ENCODE data around the gene PADI4. TPM values are rescaled to one million over a fixed set of nuclear protein-coding genes. Genes with fewer than 3 reads are reported as not detected.
"Not testable (repeated sequence)": the region's sequence is repeated elsewhere in the genome, so short reads cannot be mapped to it uniquely, and the experiment has no call there.

PADI4 gene
- total RNA-seq, 3 donors from 2014 or later = 0.08 to 0.71 (median 0.66) TPM

DNA sequence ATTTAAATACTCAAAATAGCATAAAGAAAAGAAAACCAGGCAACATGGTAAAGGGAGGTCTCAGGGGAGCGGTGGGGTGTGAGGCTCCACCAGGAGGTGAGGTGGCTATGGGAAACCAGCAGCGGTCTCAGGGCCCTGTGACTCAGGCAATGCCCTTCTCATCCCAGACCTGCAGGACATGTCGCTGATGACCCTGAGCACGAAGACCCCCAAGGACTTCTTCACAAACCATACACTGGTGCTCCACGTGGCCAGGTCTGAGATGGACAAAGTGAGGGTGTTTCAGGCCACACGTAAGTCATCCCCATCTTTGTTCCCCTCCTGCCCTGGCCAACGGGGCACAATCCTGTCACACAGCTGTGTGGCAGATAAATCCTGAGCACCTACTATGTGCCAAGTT is 31.5 kb downstream of the PADI4 start:
- H3K9me3 Mint-ChIP-seq = no peaks in the 10 kb centered on the region
- no peak for DNase-seq
- ATAC-seq = no peak
- H3K27me3 Mint-ChIP-seq (ENCODE audit: low read depth) = peaks cover 15% of the 10 kb centered on the region
- H3K4me3 Mint-ChIP-seq = no peak overlapping the region
- H3K36me3 Mint-ChIP-seq (ENCODE audit: insufficient read depth) = no peaks in the 10 kb centered on the region
- H3K4me1 Mint-ChIP-seq (ENCODE audit: low read depth) = peaks cover 4% of the 10 kb centered on the region

DNA sequence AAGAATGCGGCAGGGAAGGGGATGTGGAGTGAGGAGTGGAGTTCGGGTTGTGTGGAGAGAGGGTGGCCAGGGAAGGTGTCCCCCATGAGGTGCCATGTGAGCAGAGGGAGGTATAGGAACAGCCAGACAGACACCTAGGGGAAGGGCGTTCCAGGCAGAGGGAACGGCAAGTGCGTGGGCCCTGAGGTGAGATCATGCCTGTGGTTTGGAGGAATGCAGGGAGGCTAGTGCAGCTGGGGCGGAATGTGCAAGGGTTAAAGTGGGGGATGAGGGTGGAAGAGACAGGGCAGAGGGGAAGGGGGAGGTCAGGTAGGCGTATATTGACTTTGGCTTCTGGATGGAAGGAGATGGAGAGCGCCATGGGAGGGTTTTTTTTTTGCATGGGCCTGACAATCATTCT is 32.4 kb downstream of the PADI4 start:
- Mint-ChIP-seq H3K4me1 (ENCODE audit: low read depth) (peaks cover 4% of the 10 kb centered on the region), H3K27me3 (ENCODE audit: low read depth) (peaks cover 12% of the 10 kb centered on the region), H3K4me3 (no peak overlapping the region), H3K9me3 (no peaks in the 10 kb centered on the region), H3K36me3 (ENCODE audit: insufficient read depth) (no peaks in the 10 kb centered on the region)
- DNase-seq = no peak
- ATAC-seq = no peak

DNA sequence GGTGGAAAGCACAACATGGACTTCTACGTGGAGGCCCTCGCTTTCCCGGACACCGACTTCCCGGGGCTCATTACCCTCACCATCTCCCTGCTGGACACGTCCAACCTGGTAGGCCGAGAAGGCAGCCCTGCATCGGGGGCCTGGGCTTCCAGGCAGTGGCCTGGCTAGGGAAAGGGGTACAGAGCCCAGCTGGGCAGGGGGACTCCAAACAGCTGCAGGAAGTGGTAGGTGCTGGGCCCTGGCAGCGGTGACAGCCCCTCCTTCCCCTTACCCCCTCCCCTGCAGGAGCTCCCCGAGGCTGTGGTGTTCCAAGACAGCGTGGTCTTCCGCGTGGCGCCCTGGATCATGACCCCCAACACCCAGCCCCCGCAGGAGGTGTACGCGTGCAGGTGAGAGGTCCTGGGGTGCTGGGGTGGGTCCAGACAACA is 34.0 kb downstream of the PADI4 start:
- H3K9me3 Mint-ChIP-seq = no peaks in the 10 kb centered on the region
- H3K4me3 Mint-ChIP-seq = no peak overlapping the region
- H3K27me3 Mint-ChIP-seq (ENCODE audit: low read depth) = peaks cover 6% of the 10 kb centered on the region
- ATAC-seq (no peak), DNase-seq (no peak)
- H3K36me3 Mint-ChIP-seq (ENCODE audit: insufficient read depth) = no peaks in the 10 kb centered on the region
- no peaks in the 10 kb centered on the region for H3K4me1 Mint-ChIP-seq (ENCODE audit: low read depth)

DNA sequence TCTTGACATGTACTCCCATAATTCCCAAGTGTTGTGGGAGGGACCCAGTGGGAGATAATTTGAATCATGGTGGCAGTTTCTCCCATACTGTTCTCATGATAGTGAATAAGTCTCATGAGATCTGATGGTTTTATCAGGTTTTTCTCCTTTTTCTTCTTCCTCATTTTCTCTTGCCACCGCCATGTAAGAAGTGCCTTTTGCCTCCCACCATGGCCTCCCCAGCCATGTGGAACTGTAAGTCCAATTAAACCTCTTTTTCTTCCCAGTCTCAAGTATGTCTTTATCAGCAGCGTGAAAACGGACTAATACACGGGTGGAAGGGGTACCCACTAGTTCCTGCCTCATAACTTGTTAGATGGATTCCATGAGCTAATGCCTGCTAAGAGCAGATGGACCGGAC is 37.5 kb downstream of the PADI4 start:
- H3K9me3 Mint-ChIP-seq; H3K4me3 Mint-ChIP-seq; H3K36me3 Mint-ChIP-seq (ENCODE audit: insufficient read depth); ATAC-seq; H3K4me1 Mint-ChIP-seq (ENCODE audit: low read depth); DNase-seq: not testable (repeated sequence)
- H3K27me3 Mint-ChIP-seq (ENCODE audit: low read depth) = peaks cover 14% of the 10 kb centered on the region

DNA sequence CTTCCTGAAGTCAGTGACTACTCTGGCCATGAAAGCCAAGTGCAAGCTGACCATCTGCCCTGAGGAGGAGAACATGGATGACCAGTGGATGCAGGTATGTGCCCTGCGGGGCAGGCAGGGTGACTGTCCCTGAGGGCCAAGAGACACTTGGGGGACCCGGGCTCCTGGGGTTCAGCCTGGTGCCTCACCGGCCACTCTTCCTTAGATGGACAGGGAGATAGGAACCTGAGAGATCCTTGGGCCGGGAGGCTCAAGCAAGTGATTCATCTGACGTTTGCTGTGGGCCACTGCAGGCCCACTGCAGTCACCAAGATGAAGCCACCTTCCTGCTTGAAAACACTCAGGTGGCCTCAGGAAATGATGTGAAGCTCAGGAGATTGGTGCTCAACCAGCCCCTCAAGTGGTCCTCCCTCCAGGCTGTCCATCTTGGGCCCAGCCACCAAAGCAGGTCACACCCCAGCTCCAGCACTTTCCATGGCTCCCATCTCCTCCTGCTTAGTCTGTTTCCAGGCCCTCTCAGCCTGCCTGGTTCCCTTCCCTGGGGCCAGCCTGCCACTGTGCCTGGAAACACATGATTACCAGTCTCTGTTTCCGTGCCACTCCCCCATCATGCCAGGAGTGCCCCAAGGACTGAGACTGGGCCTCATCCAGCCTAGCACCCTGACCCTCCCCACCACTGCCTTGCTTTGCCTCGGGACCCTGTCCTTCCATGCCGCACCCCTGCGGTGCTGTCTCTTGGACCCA is 38.2 kb downstream of the PADI4 start:
- no peak overlapping the region for H3K4me3 Mint-ChIP-seq
- ATAC-seq (no peak), DNase-seq (no peak)
- H3K36me3 Mint-ChIP-seq (ENCODE audit: insufficient read depth) = no peaks in the 10 kb centered on the region
- peaks cover 12% of the 10 kb centered on the region for H3K27me3 Mint-ChIP-seq (ENCODE audit: low read depth)
- no peaks in the 10 kb centered on the region for H3K4me1 Mint-ChIP-seq (ENCODE audit: low read depth)
- H3K9me3 Mint-ChIP-seq = no peaks in the 10 kb centered on the region

DNA sequence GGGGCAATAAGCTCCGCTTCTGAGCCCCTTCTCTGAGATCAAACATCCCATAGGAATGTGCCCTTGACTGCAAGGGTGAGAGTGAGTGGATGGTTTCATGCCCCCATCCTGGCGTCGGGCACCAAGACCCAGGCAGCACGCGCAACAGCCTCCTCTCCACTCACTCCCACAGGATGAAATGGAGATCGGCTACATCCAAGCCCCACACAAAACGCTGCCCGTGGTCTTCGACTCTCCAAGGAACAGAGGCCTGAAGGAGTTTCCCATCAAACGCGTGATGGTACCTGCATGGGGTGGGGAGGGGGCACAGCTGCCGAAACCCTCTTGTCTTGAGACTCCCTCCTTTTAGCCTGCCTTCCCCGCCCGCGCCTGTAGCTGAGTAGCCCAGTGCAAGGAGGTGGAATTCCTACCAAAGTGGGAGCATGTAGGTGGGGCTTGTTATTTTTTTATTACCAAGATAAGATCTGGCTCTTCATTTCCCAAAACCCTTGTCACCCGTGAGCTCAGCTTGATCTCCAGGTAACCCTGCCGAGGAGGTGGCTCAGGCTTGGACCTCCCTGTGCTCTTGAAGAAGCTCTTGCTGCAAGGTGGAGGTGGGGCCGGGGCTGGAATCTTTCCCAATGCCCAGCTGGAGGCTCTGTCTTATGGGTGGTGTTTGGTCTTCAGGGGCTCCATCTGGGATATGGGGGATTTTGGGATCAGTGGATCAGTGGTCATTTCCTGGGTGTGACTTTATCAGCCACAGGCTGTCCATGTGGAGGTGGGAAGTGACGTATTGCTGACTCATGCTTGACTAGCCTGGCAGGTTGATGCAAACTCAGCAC is 40.0 kb downstream of the PADI4 start:
- no peaks in the 10 kb centered on the region for H3K4me1 Mint-ChIP-seq (ENCODE audit: low read depth)
- peaks cover 11% of the 10 kb centered on the region for H3K27me3 Mint-ChIP-seq (ENCODE audit: low read depth)
- no peak for ATAC-seq
- no peaks in the 10 kb centered on the region for H3K36me3 Mint-ChIP-seq (ENCODE audit: insufficient read depth)
- no peak for DNase-seq
- no peaks in the 10 kb centered on the region for H3K9me3 Mint-ChIP-seq
- H3K4me3 Mint-ChIP-seq = no peak overlapping the region

DNA sequence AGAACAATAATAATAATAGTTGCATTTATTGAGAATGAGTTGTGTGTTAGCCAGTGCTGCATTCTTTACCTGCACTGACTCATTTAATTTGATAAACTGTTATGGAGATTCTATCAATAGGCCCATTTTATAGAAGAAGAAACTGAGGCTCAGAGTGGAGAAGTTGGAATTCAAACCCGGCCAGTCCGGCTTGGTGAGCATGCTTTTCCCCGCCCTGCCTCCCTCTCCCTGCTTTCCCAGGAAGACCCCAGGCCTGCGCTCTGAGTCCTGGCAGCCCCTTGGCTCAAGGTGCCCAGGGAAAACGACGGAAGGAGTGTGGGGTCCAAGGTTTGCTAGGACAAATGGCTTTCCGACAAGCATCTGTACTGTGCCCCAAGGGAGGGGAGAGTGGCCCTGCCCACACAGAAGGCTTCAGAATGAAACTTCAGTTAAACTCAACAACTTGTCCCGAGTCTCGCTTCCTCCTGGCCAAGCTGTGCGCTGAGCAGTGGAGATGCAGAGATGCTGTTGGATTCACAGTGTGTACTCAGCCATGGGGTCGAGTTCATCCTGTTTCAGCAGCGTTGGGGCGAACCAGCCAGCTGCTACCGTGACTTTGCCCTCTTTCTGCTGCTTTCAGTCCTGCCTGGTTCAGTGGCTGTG is 40.7 kb downstream of the PADI4 start:
- ATAC-seq (no peak), DNase-seq (no peak)
- no peaks in the 10 kb centered on the region for H3K9me3 Mint-ChIP-seq
- no peak overlapping the region for H3K4me3 Mint-ChIP-seq
- H3K36me3 Mint-ChIP-seq (ENCODE audit: insufficient read depth) = no peaks in the 10 kb centered on the region
- H3K27me3 Mint-ChIP-seq (ENCODE audit: low read depth) = peaks cover 11% of the 10 kb centered on the region
- H3K4me1 Mint-ChIP-seq (ENCODE audit: low read depth) = no peaks in the 10 kb centered on the region

DNA sequence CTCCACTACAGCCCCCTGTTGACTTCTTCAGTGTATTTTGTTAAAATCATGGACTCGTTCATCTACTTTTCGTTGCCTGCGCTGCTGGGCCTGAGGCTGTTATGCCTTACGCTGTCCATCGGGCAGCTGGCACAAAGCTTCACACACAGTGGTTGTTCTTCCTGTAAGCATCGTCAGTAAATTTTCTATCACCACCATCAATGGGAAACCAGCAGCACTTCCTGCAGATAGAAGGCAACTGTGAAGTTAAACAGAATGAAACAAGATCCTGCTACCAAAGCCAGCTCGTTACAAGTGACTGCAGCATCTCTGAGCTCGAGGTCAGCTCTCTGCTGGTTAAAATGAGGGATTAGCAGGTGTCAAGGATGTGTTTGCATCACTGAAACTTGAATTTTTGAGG is 42.1 kb downstream of the PADI4 start:
- DNase-seq (no peak), ATAC-seq (no peak)
- Mint-ChIP-seq H3K27me3 (ENCODE audit: low read depth) (peaks cover 11% of the 10 kb centered on the region), H3K4me1 (ENCODE audit: low read depth) (no peaks in the 10 kb centered on the region), H3K4me3 (no peak overlapping the region), H3K9me3 (no peaks in the 10 kb centered on the region), H3K36me3 (ENCODE audit: insufficient read depth) (no peaks in the 10 kb centered on the region)

DNA sequence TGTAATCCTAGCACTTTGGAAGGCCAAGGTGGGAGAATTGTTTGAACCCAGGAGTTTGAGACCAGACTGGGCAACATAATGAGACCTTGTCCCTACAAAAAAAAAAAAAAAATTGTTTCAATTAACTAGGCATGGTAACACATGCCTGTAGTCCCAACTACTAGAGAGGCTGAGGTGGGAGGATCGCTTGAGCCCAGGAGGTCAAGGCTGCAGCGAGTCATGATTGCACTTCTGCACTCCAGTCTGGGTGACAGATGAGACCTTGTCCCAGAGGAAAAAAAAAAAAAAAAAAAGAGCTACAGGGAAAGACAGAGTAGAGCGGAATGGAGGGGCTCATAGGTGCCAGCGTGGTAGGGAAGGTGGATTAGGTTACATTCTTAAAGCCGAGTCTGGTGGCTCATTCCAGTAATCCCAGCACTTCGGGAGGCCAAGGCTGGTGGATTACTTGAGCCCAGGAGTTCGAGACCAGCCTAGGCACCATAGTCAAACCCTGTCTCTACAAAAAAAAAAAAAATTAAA is 43.0 kb downstream of the PADI4 start:
- Mint-ChIP-seq H3K4me3 (no peak overlapping the region), H3K36me3 (ENCODE audit: insufficient read depth) (no peaks in the 10 kb centered on the region), H3K9me3 (no peaks in the 10 kb centered on the region), H3K27me3 (ENCODE audit: low read depth) (peaks cover 11% of the 10 kb centered on the region), H3K4me1 (ENCODE audit: low read depth) (no peaks in the 10 kb centered on the region)
- DNase-seq (no peak), ATAC-seq (no peak)

DNA sequence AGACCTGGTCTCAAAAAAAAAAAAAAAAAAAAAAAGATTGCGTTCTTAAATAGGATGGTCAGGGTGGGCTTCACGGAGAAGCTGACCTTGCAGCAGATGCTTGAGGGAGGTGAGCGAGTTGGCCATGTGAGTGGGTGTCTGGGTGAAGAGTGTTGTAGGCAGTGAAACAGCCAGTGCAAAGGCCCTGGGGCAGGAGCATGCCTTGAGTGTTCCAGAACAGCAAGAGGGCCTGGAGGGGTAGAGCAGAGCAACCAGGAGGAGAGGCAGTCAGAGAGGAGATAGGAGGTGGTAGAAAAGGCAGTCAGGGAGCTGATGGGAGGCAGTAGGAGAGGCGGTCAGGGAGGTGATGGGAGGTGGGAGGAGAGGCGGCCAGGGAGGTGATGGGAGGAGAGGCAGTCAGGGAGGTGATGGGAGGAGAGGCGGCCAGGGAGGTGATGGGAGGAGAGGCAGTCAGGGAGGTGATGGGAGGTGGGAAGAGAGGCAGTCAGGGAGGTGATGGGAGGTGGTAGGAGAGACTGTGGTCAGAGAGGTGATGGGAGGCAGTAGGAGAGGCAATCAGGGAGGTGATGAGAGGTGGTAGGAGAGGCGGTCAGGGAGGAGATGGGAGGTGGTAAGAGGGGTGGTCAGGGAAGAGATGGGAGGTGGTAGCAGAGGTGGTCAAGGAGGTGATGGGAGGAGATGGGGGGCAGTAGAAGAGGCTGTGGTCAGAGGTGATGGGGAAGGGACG is 43.8 kb downstream of the PADI4 start:
- Mint-ChIP-seq H3K4me1 (ENCODE audit: low read depth) (peaks cover 2% of the 10 kb centered on the region), H3K36me3 (ENCODE audit: insufficient read depth) (no peaks in the 10 kb centered on the region), H3K9me3 (no peaks in the 10 kb centered on the region), H3K4me3 (no peak overlapping the region), H3K27me3 (ENCODE audit: low read depth) (peaks cover 11% of the 10 kb centered on the region)
- DNase-seq (no peak), ATAC-seq (no peak)

DNA sequence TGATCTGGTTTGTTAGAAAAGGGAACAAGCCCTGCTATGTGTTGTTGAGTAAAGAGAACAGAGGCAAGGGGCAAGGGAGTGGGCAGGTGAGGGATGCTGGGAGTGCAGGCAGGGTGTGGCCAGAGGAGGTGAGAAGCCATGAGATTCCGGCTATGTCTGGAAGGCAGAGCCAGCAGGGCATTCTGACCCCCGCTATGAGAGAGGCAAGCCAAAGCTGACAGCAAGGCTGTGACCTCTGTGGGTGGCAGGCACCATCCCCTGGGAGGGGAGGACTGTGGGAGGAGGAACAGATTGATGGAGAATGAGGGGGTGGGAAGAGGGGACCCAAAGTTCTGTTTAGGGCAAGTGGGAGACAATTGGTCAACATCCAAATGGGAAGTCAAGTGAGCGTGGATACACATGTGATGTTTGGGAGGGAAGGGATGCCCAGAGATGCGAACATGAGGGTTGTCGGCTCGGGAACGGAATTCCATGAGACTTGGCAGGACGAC is 44.5 kb downstream of the PADI4 start:
- ATAC-seq = no peak
- DNase-seq = no peak
- Mint-ChIP-seq H3K4me1 (ENCODE audit: low read depth) (peaks cover 3% of the 10 kb centered on the region), H3K36me3 (ENCODE audit: insufficient read depth) (no peaks in the 10 kb centered on the region), H3K4me3 (no peak overlapping the region), H3K9me3 (no peaks in the 10 kb centered on the region), H3K27me3 (ENCODE audit: low read depth) (peaks cover 11% of the 10 kb centered on the region)

DNA sequence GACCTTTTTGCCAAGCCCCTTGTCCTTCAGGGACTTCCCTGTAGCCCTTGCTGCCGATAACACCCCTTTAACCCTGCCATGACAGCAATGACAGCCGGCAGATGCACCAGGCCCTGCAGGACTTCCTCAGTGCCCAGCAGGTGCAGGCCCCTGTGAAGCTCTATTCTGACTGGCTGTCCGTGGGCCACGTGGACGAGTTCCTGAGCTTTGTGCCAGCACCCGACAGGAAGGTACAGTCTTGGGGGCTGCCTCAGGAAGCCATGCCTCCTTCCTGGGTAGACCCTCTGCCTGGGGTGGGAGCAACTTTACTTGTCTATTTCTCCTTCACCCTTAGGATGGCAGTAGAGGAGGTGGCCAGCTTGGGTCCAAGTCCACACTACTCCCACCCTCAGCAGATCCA is 47.9 kb downstream of the PADI4 start:
- peak; percentile 73 to 89 for ATAC-seq
- no peak for DNase-seq
- Mint-ChIP-seq H3K36me3 (ENCODE audit: insufficient read depth) (no peaks in the 10 kb centered on the region), H3K9me3 (no peaks in the 10 kb centered on the region), H3K4me3 (no peak overlapping the region), H3K27me3 (ENCODE audit: low read depth) (peaks cover 2% of the 10 kb centered on the region), H3K4me1 (ENCODE audit: low read depth) (peaks cover 3% of the 10 kb centered on the region)

DNA sequence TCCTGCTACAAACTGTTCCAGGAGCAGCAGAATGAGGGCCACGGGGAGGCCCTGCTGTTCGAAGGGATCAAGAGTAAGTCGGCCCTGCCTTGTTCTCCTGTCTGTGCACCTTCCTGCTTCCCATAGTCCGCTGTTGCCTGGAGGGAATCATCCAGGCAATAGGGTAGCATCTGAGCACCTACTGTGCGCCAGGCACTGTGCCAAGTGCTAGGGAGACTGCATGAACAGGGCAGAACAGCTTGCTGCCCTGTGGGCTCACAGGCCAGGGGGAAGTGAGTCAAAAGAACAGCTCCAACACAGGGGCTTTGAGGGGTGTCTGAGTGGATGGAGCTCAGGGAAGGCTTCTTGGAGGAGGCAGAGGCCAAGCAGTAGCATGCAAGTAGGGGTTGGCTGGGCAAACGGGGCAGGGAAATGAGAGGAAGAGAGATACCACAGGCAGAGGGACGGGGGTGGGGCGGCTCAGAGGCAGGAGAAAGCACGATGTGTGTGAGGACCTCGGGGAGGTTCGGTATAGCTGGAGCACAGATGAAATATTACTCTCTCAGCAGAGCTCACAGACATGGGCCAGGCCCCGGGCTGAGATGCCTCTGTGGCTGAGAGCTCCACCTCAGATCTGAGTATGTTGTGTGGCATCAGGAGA is 48.5 kb downstream of the PADI4 start:
- ATAC-seq (peak; percentile 29 to 34), DNase-seq (no peak)
- peaks cover 3% of the 10 kb centered on the region for H3K4me1 Mint-ChIP-seq (ENCODE audit: low read depth)
- H3K36me3 Mint-ChIP-seq (ENCODE audit: insufficient read depth) = no peaks in the 10 kb centered on the region
- peaks cover 2% of the 10 kb centered on the region for H3K27me3 Mint-ChIP-seq (ENCODE audit: low read depth)
- H3K4me3 Mint-ChIP-seq = no peak overlapping the region
- no peaks in the 10 kb centered on the region for H3K9me3 Mint-ChIP-seq
